Fibroblast of the aortic adventitia (primary cell): ENCODE results near the gene SMO. TPM values are rescaled to one million over a fixed set of nuclear protein-coding genes. Genes with fewer than 3 reads are reported as not detected.
"Not testable (repeated sequence)": the region's sequence is repeated elsewhere in the genome, so short reads cannot be mapped to it uniquely, and the experiment has no call there.

Experiments used
- DNase-seq: peaks from one replicate; pipeline ENCODE4 v3.0.0-alpha.2; 2010; ENCODE audit warnings: low read depth
- H3K4me3 ChIP-seq: 2 replicates; pipeline ENCODE4 v1.5.1; 2011; ENCODE audit warnings: low read depth, mild to moderate bottlenecking, control low read depth, low read length, moderate library complexity
- CTCF ChIP-seq: IDR thresholded peaks from 2 replicates; pipeline ENCODE4 v1.5.1; 2011; ENCODE audit warnings: mild to moderate bottlenecking, low read length, control low read depth, inconsistent platforms; ENCODE audit not compliant: insufficient read depth
- total RNA-seq: library from RNA; depleted of rRNA; stranded (reverse); fragments of >200 nt; gene quantifications from 2 replicates; pipeline ENCODE4 v1.2.3, GENCODE V29; 2012; ENCODE audit warnings: low replicate concordance

The SMO gene
- total RNA-seq, 1 donor = 4.2 TPM

DNA sequence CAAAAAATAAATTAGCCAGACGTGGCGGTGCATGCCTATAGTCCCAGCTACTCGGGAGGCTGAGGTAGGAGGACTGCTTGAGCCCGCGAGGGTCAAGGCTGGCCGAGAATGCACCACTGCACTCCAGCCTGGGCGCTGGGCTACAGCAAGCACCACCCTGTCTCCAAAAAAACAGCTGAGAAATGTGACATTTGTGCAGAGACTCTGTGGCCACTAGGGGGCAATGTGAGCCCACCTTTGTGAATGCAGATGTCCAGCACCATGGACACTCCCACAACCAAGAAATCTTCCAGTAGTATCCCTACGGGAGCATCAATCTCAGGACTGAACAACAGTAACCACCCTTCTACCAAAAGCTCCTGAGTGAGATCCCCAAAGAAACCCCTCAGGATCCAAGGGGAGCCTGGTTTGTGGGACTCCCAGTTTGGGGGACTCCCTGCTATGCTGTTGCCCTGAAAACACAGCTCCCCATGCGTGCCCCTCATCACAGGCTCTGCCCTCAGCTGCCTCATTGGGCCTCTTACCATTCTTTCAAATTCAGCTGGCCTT, 30.2 kb downstream of the SMO start:
- no peak overlapping the region for H3K4me3 ChIP-seq
- peak; percentile 86 for DNase-seq
- TF ChIP-seq CTCF = peak; percentile 84

DNA sequence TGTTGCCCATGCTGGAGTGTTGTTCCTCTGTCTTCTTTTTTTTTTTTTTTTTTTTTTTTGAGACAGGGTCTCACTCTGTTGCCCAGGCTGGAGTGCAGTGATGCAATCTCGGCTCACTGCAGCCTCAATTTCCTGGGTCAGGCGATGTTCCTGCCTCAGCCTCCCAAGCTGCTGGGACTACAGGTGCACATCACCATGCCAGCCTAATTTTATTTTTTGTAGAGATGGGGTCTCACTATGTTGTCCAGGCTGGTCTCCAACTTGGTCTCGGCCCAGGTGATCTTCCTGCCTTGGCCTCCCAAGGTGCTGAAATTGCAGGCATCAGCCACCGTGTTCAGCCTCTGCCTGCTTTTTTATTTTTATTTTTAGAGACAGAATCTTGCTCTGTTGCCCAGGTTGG, 30.7 kb downstream of the SMO start:
- H3K4me3 ChIP-seq, DNase-seq: not testable (repeated sequence)

DNA sequence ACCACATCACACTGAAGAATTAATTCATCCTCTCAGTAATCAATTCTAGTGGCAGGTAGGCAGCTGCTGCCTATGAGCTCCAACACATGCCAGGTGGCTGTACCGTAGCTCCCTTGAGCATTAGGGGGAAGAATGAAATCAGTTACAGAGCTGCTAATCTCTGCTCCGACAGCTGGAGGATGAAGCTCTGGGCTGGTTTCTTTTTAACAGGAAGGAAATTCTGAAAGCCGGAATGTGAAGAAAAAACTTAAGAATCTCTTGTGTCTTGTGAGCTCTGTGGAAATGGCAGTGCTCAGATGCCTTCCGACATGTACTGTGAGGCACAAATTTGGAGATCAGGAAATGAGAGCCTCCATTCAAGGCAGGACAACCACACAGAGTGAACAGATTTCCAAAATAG, 33.6 kb downstream of the SMO start:
- H3K4me3 ChIP-seq = no peak overlapping the region
- no peak for TF ChIP-seq CTCF
- DNase-seq = peak; percentile 17

DNA sequence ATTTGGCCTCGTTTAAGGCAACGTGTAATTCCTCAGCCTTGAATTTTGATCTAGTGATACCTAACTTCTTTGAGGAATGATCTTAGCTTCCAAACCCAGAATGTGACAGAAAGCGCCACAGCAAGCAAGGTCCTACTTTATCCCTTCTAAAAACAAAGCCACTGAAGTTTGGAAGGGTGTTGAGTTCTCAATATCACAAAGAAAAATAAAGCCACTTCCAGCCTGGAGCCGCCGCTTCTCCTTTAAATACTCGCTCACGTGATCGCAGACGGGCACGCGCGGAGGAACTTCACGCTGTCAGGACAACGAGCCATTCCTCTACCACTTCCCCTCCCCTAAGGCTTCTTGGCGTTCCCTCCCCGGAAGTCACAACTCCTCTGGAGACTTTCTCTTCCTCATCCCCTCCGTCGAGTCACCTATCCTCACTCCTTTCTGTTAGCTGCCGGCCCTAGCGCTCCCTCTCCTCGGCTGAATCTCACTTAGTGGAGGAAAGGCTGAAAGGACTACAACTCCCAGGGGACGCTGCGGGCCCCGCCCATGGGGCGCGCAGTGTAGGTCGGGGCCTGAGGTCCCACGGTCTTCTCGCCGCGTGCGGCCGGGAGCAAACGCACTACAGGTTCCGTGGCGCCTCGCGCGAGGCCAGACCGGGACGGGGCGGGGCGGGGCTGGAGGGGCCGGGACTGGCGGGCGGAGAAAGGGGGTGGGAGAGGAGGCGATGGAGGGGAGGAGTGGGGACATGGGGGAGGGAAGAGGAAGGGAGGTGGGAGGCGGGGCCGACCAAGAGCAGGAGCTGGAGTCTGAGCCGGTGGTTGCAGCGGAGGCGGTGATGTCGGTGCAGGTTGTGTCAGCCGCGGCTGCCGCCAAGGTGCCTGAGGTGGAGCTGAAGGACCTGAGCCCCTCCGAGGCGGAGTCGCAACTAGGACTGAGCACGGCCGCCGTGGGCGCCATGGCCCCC, 36.1 kb downstream of the SMO start, which contains the start of gene AHCYL2:
Gene AHCYL2 (plus strand): TSS at position 780 of the 955 bp plus-strand sequence.
- peak within 1 kb of the TSS; percentile 81 for H3K4me3 ChIP-seq
- DNase-seq = peak; percentile 96
- TF ChIP-seq CTCF = no peak

GRCh38 chr7:129225206-129225930, 36.9 kb downstream of the SMO start:
- TF ChIP-seq CTCF = no peak
- peak overlapping the region; percentile 79 for H3K4me3 ChIP-seq
- peak; percentile 25 for DNase-seq

- peak overlapping the region; percentile 79 for H3K4me3 ChIP-seq
- TF ChIP-seq CTCF = no peak
- DNase-seq = peak; percentile 24
These were observed 37.6 kb downstream of the SMO start for GRCh38 chr7:129225931-129226572.
